Spleen (tissue), 7 donors: ENCODE measurements around the gene WIPI1.

Source experiments
- CTCF ChIP-seq, 11 experiments: fragments of 200-600 bp in 7 of 11; fragments of 450-650 bp in 4 of 11; sonication (generic) in 4 of 11; IDR thresholded peaks in 8 of 11; conservative IDR thresholded peaks in 3 of 11; 1 replicate in 7 of 11; 2 replicates in 4 of 11; pipeline versions ENCODE4 v1.4.0 to v1.8.0; 2016 to 2021; ENCODE audit warnings: antibody characterized with exemption in 11 of 11, inconsistent platforms in 4 of 11, mild to moderate bottlenecking in 1 of 11
- POLR2A ChIP-seq, 3 donors: fragments of 450-650 bp; IDR thresholded peaks; one replicate each; pipeline ENCODE4 v1.5.1; 2017; ENCODE audit warnings: antibody characterized with exemption in 3 of 3, mild to moderate bottlenecking in 1 of 3
- POLR2AphosphoS5 ChIP-seq, 3 donors: sonication (generic); formaldehyde crosslinking; IDR thresholded peaks; one replicate each; pipeline ENCODE4 v1.5.1; 2017; ENCODE audit warnings: antibody characterized with exemption in 3 of 3
- donor health status: DM: no; HTN: no; CAD: no; lungs with moderate emphysema.
- donor health status: DM: no; HTN: no; CAD: no.
- donor health status: DM: no; HTN: no; CAD: no.

GRCh38 chr17:68379177-68379510, 78.2 kb downstream of the WIPI1 start:
- TF ChIP-seq CTCF (IDR thresholded peaks at IDR 0.05 in 8 of 11, conservative IDR thresholded peaks at IDR 0.05 in 3 of 11) (no peak), POLR2AphosphoS5 (IDR thresholded peaks at IDR 0.05) (no peak), POLR2A (IDR thresholded peaks at IDR 0.05) (no peak)
